Trophoblast cell (in vitro differentiated cells and primary cell): Measurements from ENCODE around the gene KLRF1.

Experiments used
- DNase-seq, 2 donors: peaks; one replicate each; pipeline ENCODE4 v3.0.0-alpha.2; 2016
- H2AFZ ChIP-seq: 2 replicates; pipeline ENCODE4 v1.6.1; 2013; ENCODE audit warnings: low read length, moderate library complexity, mild to moderate bottlenecking; ENCODE audit not compliant: insufficient read depth, poor library complexity
- H2AK5ac ChIP-seq: 2 replicates; pipeline ENCODE4 v1.6.1; 2013; ENCODE audit warnings: mild to moderate bottlenecking, low read length
- H2BK120ac ChIP-seq: 2 replicates; pipeline ENCODE4 v1.6.1; 2013; ENCODE audit warnings: low read length, mild to moderate bottlenecking, moderate library complexity; ENCODE audit not compliant: insufficient read depth, poor library complexity
- H2BK12ac ChIP-seq: 2 replicates; pipeline ENCODE4 v1.6.1; 2013; ENCODE audit warnings: mild to moderate bottlenecking, low read length, moderate library complexity
- H2BK5ac ChIP-seq: 2 replicates; pipeline ENCODE4 v1.6.1; 2013; ENCODE audit warnings: low read length, low read depth, moderate library complexity, mild to moderate bottlenecking; ENCODE audit not compliant: poor library complexity
- H3K14ac ChIP-seq: 2 replicates; pipeline ENCODE4 v1.6.1; 2013; ENCODE audit warnings: mild to moderate bottlenecking, low read length
- H3K18ac ChIP-seq: 2 replicates; pipeline ENCODE4 v1.6.1; 2013; ENCODE audit warnings: mild to moderate bottlenecking, low read length
- H3K23ac ChIP-seq: 2 replicates; pipeline ENCODE4 v1.6.1; 2013; ENCODE audit warnings: low read length
- H3K27ac ChIP-seq: 2 replicates; pipeline ENCODE4 v1.5.1; 2013; ENCODE audit warnings: low read depth, mild to moderate bottlenecking, inconsistent platforms, low read length, moderate library complexity
- H3K27me3 ChIP-seq: 2 replicates; pipeline ENCODE4 v1.6.1; 2013; ENCODE audit warnings: inconsistent platforms, mild to moderate bottlenecking, low read length, moderate library complexity; ENCODE audit not compliant: insufficient read depth
- H3K36me3 ChIP-seq, 2 experiments: 1 replicate in 1 of 2; 2 replicates in 1 of 2; pipeline ENCODE4 v1.6.1; 2013; ENCODE audit warnings: low read length in 2 of 2, mild to moderate bottlenecking in 2 of 2, moderate library complexity in 1 of 2; ENCODE audit not compliant: insufficient read depth in 2 of 2, control insufficient read depth in 1 of 2
- H3K4ac ChIP-seq: 2 replicates; pipeline ENCODE4 v1.6.1; 2013; ENCODE audit warnings: low read depth, mild to moderate bottlenecking, low read length, moderate library complexity
- H3K4me1 ChIP-seq, 2 experiments: 1 replicate in 1 of 2; 2 replicates in 1 of 2; pipeline ENCODE4 v1.6.1; 2013; ENCODE audit warnings: low read length in 2 of 2, mild to moderate bottlenecking in 2 of 2, moderate library complexity in 1 of 2; ENCODE audit not compliant: insufficient read depth in 2 of 2, control insufficient read depth in 1 of 2
- H3K4me2 ChIP-seq: 2 replicates; pipeline ENCODE4 v1.6.1; 2013; ENCODE audit warnings: inconsistent platforms, mild to moderate bottlenecking, low read length, moderate library complexity
- H3K4me3 ChIP-seq: 2 replicates; pipeline ENCODE4 v1.5.1; 2013; ENCODE audit warnings: mild to moderate bottlenecking, low read depth, low read length, inconsistent platforms
- H3K79me1 ChIP-seq: one replicate; pipeline ENCODE4 v1.6.1; 2013; ENCODE audit warnings: low read length
- H3K79me2 ChIP-seq: 2 replicates; pipeline ENCODE4 v1.6.1; 2013; ENCODE audit warnings: low read length, mild to moderate bottlenecking; ENCODE audit not compliant: control insufficient read depth, insufficient read depth, poor library complexity
- H3K9ac ChIP-seq: 2 replicates; pipeline ENCODE4 v1.6.1; 2013; ENCODE audit warnings: mild to moderate bottlenecking, low read length
- H3K9me3 ChIP-seq: 2 replicates; pipeline ENCODE4 v1.6.1; 2013; ENCODE audit warnings: low read depth, mild to moderate bottlenecking, control low read depth, inconsistent platforms, low read length; ENCODE audit not compliant: insufficient read depth
- H4K12ac ChIP-seq: 2 replicates; pipeline ENCODE4 v1.6.1; 2013; ENCODE audit warnings: low read depth, mild to moderate bottlenecking, low read length, moderate library complexity
- H4K8ac ChIP-seq: 2 replicates; pipeline ENCODE4 v1.6.1; 2013; ENCODE audit warnings: low read depth, mild to moderate bottlenecking, low read length, moderate library complexity
- H4K91ac ChIP-seq: one replicate; pipeline ENCODE4 v1.6.1; 2013; ENCODE audit warnings: low read depth, mild to moderate bottlenecking, low read length, moderate library complexity
- WGBS: extraction: QIAGEN DNeasy Blood & Tissue Kit; methylation state at CpG from one replicate; pipeline ENCODE4 v1.1.7; 2013; ENCODE audit warnings: missing lambda C conversion rate; ENCODE audit not compliant: insufficient read length, insufficient coverage; ENCODE audit errors: extremely low coverage; 5-methylcytosine and 5-hydroxymethylcytosine counted together

Gene KLRF1

DNA sequence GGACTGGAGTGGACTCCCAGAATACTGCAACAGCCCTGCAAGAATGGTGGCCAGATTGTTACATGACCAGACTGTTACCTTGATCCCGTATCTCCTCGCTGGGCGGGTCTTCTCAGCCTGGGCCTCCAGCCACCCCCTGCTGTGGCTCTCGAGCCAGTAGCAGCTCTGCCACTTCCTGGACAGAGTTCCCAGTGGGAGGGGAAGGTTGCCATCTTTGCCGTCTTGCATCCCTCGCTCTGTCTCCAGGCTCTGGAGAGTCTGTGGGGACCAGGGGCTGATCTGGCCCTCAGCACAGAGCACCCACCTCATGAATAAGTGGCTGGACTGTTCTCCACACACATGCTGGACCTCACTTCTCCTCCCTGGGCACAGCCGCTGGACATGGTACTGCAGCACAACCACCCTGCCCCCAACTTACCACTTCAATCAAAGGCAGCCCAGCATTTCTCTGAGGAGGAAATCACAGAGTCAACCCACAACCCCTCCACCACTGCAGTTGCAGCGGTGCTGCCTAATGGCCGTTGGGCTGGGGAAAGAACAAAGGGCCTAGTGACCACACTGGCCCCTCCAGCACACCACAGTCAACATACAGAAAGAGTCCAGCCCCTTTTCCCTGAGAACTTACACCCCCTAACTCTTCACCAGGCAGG, 6.9 kb upstream of the KLRF1 start:
- Histone ChIP-seq H3K14ac (no peak overlapping the region), H3K9ac (no peak overlapping the region), H3K79me1 (no peaks in the 10 kb centered on the region), H3K79me2 (no peaks in the 10 kb centered on the region), H3K4me3 (no peak overlapping the region), H2AFZ (no peak overlapping the region), H2BK5ac (no peak overlapping the region), H3K4ac (no peak overlapping the region), H3K27me3 (no peaks in the 10 kb centered on the region), H4K91ac (no peak overlapping the region), H3K36me3 (no peaks in the 10 kb centered on the region), H2AK5ac (no peak overlapping the region), H3K4me2 (no peak overlapping the region), H3K27ac (no peak overlapping the region), H3K9me3 (peaks cover 1% of the 10 kb centered on the region), H4K8ac (no peak overlapping the region), H4K12ac (no peak overlapping the region), H2BK12ac (no peak overlapping the region), H3K23ac (no peak overlapping the region), H3K4me1 (no peaks in the 10 kb centered on the region), H3K18ac (no peak overlapping the region), H2BK120ac (no peak overlapping the region)
- DNase-seq = no peak
- WGBS = no CpG with 5 or more reads among the region's 9 CpGs

DNA sequence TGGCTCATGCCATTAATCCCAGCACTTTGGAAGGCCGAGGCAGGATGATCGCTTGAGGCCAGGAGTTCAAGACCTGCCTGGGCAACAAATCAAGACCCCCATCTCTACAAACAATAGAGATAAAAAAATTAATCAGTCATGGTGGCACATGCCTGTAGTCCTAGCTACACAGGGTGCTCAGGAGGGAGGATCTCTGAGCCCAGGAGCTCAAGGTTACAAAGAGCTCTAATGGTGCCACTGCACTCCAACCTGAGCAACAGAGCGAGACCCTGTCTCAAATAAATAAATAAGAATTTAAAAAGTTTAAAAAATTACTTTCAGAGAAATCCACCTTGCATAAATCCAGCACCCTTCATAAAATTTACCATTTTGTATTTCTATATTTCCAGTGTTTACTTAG, 2.2 kb downstream of the KLRF1 start:
- Histone ChIP-seq H2AFZ (no peak overlapping the region), H3K9me3 (no peaks in the 10 kb centered on the region), H4K91ac (no peak overlapping the region), H3K79me2 (no peaks in the 10 kb centered on the region), H2BK12ac (no peak overlapping the region), H3K4ac (no peak overlapping the region), H2AK5ac (no peak overlapping the region), H4K8ac (no peak overlapping the region), H4K12ac (no peak overlapping the region), H3K27ac (no peak overlapping the region), H3K4me3 (no peak overlapping the region), H3K27me3 (no peaks in the 10 kb centered on the region), H3K23ac (no peak overlapping the region), H3K18ac (no peak overlapping the region), H2BK5ac (no peak overlapping the region), H3K14ac (no peak overlapping the region), H3K4me2 (no peak overlapping the region), H3K79me1 (no peaks in the 10 kb centered on the region), H3K9ac (no peak overlapping the region), H3K4me1 (no peaks in the 10 kb centered on the region), H3K36me3 (no peaks in the 10 kb centered on the region), H2BK120ac (no peak overlapping the region)
- no CpG with 5 or more reads among the region's 3 CpGs for WGBS
- no peak for DNase-seq

DNA sequence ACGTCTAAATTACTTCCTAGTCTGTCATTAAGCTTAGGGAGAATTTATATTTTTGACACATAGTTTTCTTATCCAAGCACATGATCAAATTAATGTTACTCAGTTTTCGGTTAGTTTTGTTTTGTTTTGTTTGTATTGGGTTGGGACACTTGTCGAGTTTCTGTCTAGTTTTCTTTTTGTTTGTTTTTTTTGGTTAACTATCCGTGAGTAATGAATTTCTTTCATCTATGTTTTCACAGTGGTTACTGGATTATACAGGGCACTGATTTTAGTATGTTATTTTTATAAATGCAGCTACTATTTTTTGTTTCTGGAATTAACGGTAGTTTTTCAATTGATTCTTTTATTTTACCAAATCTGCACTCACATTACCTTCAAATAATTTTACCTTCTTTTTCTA, 2.7 kb downstream of the KLRF1 start:
- Histone ChIP-seq H3K4ac (no peak overlapping the region), H2BK5ac (no peak overlapping the region), H3K23ac (no peak overlapping the region), H2AFZ (no peak overlapping the region), H2AK5ac (no peak overlapping the region), H3K4me1 (no peaks in the 10 kb centered on the region), H3K79me1 (no peaks in the 10 kb centered on the region), H3K4me2 (no peak overlapping the region), H3K9ac (no peak overlapping the region), H2BK12ac (no peak overlapping the region), H3K14ac (no peak overlapping the region), H3K79me2 (no peaks in the 10 kb centered on the region), H4K12ac (no peak overlapping the region), H4K8ac (no peak overlapping the region), H3K27me3 (no peaks in the 10 kb centered on the region), H2BK120ac (no peak overlapping the region), H3K27ac (no peak overlapping the region), H3K9me3 (no peaks in the 10 kb centered on the region), H3K4me3 (no peak overlapping the region), H3K36me3 (no peaks in the 10 kb centered on the region), H4K91ac (no peak overlapping the region), H3K18ac (no peak overlapping the region)
- no peak for DNase-seq
- WGBS = no CpG with 5 or more reads among the region's 5 CpGs

DNA sequence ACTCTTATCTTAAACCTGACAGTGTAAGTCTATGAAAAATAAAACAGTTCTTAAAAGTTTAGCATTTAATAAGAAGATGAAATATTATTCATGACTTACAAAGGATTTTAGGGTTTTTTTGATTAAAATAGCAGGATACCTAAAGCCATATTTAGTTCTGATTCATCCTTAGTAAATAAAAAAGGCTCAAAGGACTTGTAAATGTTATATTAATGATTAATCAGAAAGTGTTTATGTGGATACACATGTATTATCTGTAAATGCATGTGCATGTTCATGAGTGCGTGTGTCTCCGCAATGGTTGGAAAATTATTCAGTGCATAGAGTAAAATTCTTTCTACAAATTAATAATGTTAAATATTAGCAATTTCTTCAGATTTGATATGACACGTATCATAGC, 4.4 kb downstream of the KLRF1 start:
- no peaks in the 10 kb centered on the region for H3K27me3 ChIP-seq
- no peak overlapping the region for H3K4me3 ChIP-seq
- WGBS = no CpG with 5 or more reads among the region's 3 CpGs
- no peaks in the 10 kb centered on the region for H3K36me3 ChIP-seq
- H2AFZ ChIP-seq = no peak overlapping the region
- no peak overlapping the region for H4K12ac ChIP-seq
- no peaks in the 10 kb centered on the region for H3K9me3 ChIP-seq
- no peak for DNase-seq
- H2AK5ac ChIP-seq = no peak overlapping the region
- no peak overlapping the region for H3K4ac ChIP-seq
- no peaks in the 10 kb centered on the region for H3K79me2 ChIP-seq
- no peaks in the 10 kb centered on the region for H3K79me1 ChIP-seq
- H2BK12ac ChIP-seq = no peak overlapping the region
- no peak overlapping the region for H3K23ac ChIP-seq
- no peak overlapping the region for H3K14ac ChIP-seq
- no peak overlapping the region for H3K9ac ChIP-seq
- no peak overlapping the region for H3K18ac ChIP-seq
- H3K4me2 ChIP-seq = no peak overlapping the region
- H4K91ac ChIP-seq = no peak overlapping the region
- no peak overlapping the region for H2BK5ac ChIP-seq
- H4K8ac ChIP-seq = no peak overlapping the region
- H3K27ac ChIP-seq = no peak overlapping the region
- H2BK120ac ChIP-seq = no peak overlapping the region
- H3K4me1 ChIP-seq = no peaks in the 10 kb centered on the region
